Epithelial cell of umbilical artery (primary cell): ENCODE results near the gene TMEM117. TPM values are rescaled to one million over a fixed set of nuclear protein-coding genes. Genes with fewer than 3 reads are reported as not detected.

ENCODE experiments used
- total RNA-seq: library from RNA; depleted of rRNA; stranded (reverse); fragments of >200 nt; gene quantifications from 2 replicates; pipeline ENCODE4 v1.2.3, GENCODE V29; 2014

TMEM117 gene
- 1.9 and 2.1 TPM in 2 replicates for total RNA-seq

GRCh38 chr12:43835656-43836474, at the start of gene TMEM117:
Gene TMEM117, plus strand, starts transcription at chr12:43836081.

GRCh38 chr12:43805860-43806736, 29.8 kb upstream of the TMEM117 start, which contains the start of gene TWF1:
Gene TWF1, minus strand, starts transcription at chr12:43806317. Its CDS starts 72 bp downstream, at chr12:43806245.

Other genes starting within 250 kb of the TMEM117 start
- gene PUS7L, start 77.3 kb upstream of the TMEM117 start, total RNA-seq, result 13.0 and 19.3 TPM in 2 replicates
- 17.5 and 28.1 TPM in 2 replicates for gene IRAK4, start 77.1 kb upstream of the TMEM117 start, total RNA-seq
- 131 and 136 TPM in 2 replicates for gene TWF1, start 29.8 kb upstream of the TMEM117 start, total RNA-seq